C1 segment of cervical spinal cord (tissue), 14 donors: Measurements from ENCODE around the gene KRT16.
A peak's percentile ranks its signal among the peaks of the same experiment; 100 is the strongest.
"Not testable (repeated sequence)": the region's sequence is repeated elsewhere in the genome, so short reads cannot be mapped to it uniquely, and the experiment has no call there.

Source experiments
- DNase-seq, 14 donors: peaks; one replicate each; lab custom pipeline; 2025; lab: John Stamatoyannopoulos, UW

Gene KRT16

DNA sequence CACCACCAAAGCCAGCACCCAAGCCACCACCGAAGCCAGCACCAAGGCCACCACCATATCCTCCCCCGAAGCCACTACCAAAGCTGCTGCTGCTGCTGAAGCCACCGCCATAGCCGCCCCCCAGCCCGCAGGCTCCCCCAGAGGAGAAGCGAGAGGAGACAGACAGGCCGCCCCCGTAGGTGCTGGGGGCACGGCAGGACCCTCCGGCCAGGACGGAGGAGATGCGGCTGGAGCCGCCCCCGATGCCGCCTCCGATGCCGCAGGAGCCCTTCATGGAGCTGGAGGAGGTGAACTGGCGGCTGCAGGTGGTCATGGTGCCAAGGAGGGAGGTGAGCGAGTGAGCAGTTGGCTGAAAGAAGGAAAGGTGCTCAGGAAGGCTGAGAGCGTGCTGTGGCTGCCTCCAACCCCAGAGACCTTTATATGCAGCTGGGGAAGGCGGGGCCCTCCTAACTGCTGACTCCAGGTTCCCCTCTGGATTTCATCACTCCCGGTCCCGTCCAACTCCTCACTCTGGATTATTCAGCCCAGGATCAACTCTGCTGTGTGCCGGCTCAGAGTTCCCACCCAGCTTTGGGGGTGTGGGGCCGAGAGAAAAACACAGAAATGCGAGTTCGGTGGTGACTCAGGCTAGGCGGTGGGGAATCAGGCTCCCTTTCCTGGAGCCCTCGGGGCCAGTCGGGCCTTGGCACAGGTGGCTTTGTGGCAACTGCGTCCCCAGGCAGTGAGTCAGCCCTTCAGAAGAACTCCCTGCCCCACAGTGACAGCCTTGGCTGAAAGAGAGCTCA, at the start of gene KRT16:
KRT16 (minus strand) TSS at position 392 of the 785 bp plus-strand sequence; CDS start at position 313, 79 bp downstream.
- not testable (repeated sequence) for DNase-seq

DNA sequence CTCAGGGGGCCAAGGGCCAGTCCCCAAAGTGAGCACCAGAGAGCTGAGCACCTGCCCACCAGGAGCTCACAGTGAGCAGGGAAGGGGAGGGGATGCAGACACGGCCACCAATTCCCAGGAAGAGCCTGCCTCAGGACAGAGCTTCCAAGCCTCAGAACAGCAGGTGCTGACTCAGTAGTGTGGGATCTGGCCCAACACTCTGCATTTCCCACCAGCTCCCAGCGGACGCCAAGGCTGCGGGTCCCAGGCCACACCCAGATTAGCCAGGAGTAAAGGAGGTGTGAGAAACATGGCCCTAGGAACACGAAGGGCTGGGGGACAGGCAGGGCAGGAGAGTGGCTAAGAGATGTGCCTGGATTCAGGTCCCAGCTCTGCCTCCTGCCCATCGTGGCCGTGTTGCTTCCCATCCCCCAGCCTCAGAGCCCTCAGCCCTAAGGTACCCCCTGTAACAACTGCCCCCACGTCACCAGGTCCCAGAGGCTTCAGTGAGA, 47.7 kb upstream of the KRT16 start:
- no peak for DNase-seq

DNA sequence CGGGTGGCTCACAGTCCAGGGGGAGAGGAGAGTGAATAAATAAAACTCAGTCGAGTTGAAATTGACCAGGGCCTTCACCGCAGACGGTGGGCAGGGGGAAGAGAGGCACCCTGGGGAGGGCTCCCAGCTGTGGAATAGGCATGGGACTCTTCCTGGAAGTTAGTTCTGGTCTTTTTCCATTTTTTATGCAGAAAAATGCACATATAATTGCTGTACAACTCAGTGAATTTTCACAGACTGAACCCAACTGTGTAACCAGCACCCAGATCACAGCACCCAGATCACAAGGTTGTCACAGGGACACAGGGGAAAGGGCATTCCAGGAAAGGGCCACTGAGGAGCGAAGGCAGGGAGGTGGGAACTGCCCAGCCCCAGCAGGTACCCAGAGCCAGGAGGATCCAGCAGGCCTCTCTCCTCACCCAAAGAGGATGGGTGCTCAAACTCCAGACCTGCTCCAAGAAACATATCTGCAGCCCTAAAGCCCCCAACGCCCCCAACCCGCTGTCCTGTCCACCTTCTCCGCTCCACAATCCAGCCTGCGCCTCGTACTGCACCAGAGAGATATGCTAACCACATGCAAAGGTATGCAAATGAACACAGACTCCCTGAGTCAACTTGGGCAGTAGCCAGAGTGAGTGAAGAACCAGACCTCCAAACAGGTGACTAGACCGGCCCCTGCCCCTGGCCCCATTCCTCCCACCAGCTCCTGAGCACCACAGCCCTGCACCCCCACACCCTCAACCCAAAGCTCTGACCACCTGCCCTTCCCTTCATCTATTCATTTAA, 47.1 kb upstream of the KRT16 start:
- no peak for DNase-seq

DNA sequence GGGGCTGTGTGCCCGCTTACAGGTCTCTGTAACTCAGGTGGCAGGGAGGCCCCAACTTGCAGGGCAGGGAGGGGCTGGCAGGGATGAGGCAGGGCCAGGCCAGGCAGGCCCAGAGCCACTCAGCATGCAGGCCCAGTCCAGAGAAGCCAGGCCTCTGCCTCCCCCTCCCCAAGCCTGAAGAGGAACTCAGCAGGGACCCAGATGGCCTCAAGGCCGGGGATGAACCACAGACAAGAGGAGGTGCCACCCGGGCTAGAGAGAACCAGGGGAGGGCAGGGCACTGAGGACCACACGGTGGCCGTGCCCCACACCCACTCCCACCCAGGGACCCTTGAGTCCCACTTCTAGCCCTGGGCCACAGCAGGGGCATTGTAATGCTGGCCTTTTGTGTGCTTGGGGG, 46.3 kb upstream of the KRT16 start:
- no peak for DNase-seq

DNA sequence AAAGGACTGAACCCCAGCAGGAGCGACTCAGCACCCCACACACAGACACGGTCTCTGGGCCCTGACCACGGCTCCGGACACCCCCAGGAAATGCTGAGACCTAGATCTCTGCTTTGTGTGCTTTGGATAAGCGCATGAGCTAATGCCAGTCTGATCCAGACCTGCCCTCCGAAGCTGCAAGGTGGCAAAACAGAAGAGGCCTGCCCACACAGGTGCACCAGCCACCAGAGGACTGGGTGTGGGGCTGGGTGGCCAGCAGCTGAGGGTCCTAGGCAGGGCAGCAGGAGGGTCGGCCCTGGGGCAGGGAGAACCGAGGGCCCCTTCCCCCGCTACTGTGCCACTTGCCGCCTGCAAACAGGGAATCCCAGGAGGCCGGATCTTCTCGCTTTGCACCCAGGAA, 45.4 kb upstream of the KRT16 start:
- no peak for DNase-seq

DNA sequence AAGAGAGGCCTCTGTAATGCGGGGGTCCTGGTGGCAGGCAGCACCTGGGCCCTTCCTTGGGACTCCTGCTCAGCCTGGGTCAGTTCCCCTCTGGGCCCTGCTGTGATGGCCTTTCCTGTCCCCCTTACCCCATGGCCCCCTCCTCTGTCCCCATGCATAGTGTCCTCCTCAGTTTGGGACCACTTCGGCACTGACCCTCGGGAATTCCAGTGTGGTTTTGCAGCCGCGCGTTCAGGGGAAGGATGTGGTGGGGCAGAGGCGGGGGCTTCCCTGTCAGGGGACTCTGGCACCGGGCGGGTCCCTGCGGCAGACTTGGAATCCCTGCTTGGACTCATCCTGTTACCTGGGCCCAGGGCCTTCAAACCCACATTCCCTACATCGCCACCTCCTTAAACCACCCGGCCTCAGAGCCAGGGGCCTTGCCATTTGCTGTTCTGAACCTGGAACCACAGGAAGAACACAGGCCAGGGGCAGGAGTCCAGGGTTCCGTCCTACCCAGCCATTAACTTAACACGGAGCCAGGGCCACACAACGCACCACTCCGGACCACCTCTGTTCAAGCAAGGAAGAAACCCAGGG, 44.7 kb upstream of the KRT16 start:
- no peak for DNase-seq

DNA sequence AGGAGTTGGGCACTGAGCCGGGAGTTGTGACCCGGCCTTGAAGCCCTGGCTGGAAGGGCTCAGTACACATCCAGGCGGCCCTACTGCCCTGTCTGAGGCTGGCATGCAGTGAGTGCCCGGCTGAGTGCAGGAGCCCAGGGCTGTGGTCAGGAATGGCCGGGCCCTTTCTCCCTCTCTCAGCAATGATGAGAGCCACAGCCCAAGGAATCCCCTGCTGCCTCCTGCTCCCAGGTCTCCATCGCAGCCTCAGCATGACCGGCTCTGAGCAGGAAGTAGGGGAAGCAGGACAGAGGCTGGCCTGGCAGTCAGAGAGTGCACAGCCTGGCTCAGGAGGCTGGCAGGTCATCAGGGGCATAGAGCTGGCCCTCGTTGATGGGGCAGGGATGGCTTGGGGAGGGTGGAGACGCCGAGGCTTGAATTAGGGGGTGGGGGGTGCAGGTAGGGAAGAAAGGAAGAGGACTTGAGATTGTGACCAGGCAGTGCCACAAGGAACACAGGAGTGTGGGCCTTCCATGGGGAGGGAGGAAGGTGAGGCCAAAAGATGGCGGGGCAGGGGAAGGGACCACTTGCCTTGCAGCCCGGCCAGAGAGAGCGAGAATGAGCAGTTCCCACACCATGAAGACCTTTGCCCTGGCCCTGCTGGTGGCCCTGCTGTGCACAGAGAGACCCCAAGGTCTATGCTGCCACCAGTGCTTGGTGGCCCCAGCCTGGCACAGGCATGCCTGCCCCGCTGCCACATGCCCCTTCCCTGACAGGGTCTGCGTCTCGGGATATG, 43.9 kb upstream of the KRT16 start:
- DNase-seq: no peak

DNA sequence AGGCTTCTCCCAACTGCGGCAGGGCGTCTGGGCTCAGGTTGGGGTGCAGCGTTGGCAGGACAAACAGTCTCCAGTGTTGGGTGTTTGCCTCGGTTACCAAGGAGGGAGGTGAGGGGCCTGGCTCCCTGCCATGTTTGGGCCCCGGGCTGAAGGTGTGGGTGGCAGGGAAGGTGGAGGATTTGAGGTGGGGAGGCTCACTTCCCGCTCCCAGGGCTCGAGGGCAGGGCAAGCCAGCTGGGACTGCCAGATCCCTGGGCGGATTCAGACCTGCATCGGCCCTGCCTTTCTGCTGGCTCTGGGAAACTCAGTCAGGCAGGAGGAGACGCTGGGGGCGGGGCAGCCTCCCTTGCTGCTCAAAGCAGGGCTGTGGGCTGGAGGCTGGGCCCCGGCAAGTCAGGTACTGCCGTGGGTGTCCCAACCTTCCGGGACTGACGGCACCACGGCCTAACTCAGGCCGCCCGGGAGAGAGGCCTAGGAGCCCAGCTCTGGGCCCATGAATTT, 43.1 kb upstream of the KRT16 start:
- no peak for DNase-seq

DNA sequence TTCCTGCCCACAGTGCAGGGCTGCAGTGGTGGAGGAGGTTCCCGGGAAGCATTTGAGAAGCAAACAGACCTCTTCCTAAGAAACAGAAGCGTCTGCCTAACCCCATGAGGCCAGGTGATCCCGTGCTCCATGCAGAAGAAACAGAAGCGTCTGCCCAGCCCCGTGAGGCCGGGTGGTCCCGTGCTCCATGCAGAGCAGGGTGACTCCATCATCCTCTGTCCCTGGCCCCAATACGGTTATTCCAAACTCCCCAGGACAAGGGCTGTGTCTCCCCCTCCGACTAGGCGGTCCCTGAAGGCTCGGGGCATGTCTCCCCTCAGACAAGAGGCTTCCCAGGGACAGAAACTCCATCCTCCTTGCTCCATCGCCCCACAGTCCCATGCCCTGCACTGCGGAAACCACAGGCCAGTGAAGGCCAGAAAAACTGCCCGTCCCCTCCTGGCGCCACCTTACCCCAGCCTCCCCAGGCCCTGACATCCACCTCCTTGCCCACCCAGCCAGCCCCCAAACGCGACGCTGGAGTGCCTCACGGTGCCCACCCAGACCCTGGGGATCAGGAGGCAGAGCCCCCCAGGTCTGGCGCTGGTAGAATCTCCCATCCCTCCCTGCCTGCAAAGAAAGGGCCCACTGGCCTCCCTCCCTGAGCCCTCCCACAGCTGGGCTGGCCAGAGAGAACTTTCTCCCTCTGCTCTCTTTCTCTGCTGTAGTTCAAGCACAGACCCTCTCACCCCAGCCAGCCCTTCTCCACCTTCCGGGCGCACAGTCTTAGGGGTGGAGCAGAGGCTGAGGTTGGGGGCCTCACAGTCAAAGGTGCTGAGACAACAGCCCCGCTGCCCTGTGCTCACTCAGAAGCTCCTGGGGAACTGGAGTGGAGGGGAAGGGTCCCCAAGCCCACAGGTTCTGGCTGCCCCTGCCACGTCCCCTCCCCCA, 42.4 kb upstream of the KRT16 start:
- DNase-seq: no peak

DNA sequence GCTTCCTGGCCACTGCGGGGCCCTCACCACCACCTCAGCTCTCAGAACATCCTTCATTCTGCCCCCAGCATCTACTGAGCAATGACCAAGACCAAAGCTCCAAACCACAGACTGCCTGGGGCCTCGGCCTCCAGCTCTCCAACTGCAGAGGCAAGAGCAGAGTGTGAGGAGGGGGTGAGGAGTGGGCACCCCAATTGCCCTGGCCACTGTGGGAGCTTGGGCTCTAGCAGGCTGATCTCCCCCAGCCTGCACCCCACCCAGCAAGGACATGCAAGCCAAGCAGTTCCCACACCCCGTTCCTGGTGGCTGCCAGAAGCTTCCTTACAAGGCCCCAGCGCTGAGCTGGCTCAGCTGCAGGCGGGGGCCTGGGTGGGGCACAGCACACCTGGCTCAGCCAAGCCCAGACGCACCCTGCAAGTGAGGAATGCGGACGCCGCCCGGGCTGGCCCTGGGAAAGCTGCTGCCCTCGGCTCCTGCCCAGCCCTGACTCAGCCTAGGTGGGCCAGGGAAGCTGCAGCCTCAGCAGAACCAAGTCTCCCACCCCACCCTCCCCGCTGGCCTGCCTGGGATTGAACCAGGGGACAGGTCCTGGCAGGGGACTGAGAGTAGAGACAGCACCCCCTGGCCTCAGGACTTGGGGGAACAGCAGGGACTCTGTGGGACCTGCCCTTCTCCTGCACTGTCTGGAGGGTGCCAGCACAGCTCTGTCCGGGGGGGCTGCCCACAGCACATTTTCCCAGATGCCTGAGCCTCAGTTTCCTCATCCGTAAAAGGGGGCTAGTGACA, 41.5 kb upstream of the KRT16 start:
- DNase-seq: no peak

DNA sequence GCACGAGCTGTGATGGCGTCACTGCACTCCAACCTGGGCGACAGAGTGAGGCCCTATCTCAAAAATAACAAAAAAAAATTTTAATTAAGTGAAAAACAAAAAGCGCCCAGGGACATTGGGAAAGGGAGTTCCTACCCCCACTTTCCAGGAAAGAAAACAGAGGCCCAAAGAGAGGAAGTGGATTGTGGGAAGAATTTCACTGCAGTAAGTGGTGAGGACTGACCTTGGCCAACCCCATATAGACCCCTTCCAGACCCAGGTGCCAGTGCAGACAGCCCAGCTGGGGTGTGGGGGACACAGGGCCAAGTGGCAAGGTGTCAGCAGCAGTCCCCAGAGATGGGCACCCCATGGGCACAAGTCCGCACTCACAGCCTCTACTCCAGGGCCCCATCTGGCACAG, 40.9 kb upstream of the KRT16 start:
- DNase-seq: no peak

DNA sequence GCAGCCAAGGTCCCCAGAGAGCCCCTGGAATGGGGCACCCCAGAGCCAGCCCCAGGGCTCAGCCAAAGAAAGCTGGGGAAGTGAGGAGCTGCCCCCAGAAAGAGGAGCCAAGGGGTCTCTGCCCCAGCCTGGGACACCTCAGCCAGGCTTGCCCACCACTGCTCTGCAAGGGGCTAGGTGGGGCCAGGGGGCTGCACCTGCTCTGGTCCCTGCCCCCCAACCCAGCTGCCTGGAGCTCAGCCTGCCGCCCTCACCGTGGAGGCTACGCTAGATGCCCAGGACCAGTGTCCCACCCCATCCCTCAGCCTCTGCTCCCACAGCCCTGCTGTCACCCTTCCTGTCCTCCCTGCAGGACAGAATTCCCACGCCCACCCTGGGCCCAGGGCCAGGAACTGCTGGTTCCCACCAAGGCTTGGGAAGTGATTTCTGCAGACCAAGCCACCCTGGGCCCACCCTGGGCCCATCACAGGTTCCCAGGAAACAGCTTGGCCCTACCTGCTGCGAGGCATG, 39.9 kb upstream of the KRT16 start:
- no peak for DNase-seq

DNA sequence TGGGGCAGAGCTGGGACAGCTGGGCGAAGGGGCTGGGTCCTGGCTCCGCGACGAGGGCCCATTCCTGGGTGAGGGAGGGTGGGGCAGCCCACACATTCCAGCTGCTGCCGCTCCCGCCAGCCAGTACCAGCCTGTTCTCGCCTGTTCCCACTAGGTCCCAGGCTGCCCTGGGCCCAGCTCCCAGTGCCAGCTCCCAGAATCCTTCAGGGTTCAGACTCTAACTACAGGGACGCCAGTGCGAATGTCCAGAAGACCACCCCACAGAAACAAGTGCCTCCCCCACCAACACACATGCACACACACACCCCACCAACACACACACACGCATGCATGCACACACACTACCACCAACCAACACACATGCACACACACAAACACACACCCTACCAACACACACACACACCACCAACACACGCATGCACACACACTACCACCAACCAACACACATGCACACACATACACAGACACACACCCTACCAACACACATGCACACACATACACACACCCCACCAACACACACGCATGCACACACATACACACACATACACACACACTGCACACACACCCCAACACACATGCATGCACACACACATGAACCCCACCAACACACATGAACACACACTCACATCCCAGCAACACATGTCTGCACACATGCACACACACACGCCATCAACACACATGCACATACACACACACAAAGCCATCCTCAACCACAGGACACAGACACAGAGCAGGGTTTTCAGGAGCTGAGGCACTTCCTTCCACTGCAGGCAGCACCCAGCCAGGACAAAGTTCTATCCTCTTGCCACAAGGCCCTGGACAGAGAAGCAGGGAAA, 39.3 kb upstream of the KRT16 start:
- DNase-seq: peak in 5 of 14 donors; percentile 9 to 25 (median 22)

DNA sequence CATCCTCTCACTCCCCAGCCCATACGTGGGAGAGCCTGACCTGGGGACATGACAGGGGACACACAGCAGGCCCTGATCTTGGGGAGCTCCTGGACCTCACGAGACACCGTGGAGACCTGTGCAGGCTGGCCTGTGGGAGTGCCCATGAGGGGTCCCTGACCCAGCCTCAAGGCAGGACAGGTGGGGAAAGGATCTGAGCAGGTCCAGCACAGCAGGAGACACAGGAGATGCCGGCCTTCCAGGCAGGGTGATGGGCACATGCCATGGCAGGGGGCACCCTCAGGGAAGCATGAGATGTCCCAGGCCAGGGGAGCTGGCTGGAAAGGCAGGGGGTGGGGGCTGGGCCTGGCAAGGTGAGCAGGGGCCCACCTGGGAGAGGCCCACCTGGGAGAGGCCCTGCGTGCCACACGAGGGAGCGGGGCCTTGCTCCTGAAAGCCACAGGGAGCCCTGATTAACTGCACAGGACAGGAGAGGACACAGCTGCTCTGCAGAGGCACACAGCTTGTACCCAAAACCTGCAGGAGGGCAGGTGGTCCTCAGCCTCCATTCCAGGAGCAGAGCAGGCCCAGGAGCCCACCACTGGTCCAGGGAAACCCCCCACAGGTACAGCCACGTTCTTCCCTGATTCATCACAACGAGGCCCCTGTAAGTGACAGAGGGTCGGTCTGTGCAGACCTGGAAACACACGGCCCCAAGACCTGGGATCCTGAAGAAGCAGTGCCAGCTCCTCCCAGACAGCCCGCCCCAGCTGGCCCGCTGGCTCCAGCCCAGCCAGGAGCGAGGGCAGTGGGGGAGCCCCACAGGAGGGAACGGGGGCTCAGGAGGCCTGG, 38.4 kb upstream of the KRT16 start:
- no peak for DNase-seq

DNA sequence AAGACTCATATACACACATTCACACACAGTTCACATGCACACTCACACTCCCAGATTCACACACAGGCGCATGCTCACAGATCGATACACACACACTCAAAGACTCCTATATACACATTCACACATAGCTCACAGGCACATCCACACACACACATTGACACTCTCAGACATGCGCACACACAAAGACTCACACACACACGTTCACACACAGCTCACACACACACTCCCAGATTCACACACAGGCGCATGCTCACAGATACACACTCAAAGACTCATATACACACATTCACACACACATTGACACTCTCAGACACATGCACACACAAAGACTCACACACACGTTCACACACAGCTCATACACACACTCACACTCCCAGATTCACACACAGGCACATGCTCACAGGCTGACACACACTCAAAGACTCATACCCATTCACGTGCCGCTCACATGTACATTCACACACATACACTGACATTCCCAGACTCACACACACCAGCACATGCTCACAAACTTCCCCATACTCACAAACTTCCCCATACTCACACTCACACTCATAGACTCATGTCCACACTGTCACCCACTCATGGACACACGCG, 37.5 kb upstream of the KRT16 start:
- no peak for DNase-seq

DNA sequence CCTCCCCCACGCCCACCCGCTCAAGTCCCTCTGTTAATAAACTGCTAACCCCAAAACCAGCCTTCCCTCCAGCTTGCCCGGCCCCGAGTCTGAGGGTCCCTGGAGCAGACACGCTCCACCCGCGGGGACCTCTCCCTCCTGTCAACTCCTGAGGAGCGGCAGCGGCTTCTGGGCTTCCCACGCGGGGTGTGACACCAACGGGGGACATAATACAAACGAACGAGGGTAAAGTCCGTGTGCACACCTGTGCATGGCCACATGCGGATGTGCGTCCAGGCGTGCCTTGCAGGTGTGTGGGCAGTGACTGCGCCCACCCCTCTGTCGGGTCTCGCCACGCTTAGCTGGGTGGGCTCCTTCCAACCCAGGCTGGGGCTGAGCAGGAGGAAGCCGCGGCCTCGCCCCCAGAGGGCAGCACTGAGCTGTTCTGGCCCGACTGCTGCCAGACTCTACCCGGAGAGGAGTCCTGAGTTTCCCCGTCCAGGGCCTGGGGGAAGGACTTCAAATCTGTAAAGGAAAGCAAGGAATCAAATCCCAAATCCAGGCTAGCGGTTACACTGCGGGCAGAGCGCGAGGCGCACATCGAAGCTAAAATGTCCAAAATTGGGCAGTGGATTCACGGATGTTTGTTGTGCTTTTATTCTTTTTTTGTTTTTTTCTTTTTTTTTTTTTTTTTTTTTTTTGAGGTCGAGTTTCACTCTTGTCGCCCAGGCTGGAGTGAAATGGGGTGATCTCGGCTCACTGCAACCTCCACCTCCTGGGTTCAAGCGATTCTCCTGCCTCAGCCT, 36.0 kb upstream of the KRT16 start:
- peak in 13 of 14 donors; percentile 19 to 80 (median 51) for DNase-seq
